IPS-15b (cell line): ENCODE measurements around the gene CKAP2L.

Experiments used
- H3K27me3 ChIP-seq: one replicate; pipeline ENCODE4 v1.6.1; 2013; ENCODE audit warnings: low read length; ENCODE audit not compliant: control insufficient read depth, insufficient read depth
- H3K36me3 ChIP-seq: one replicate; pipeline ENCODE4 v1.6.1; 2013; ENCODE audit warnings: low read length; ENCODE audit not compliant: control insufficient read depth, insufficient read depth
- H3K4me1 ChIP-seq: one replicate; pipeline ENCODE4 v1.6.1; 2013; ENCODE audit warnings: mild to moderate bottlenecking, low read length; ENCODE audit not compliant: control insufficient read depth, insufficient read depth
- H3K4me3 ChIP-seq: one replicate; pipeline ENCODE4 v1.5.1; 2013; ENCODE audit warnings: low read depth, low read length
- H3K9ac ChIP-seq: one replicate; pipeline ENCODE4 v1.6.1; 2013; ENCODE audit warnings: low read depth, mild to moderate bottlenecking, low read length
- H3K9me3 ChIP-seq: one replicate; pipeline ENCODE4 v1.6.1; 2013; ENCODE audit warnings: mild to moderate bottlenecking, low read length; ENCODE audit not compliant: control insufficient read depth, insufficient read depth

CKAP2L gene

GRCh38 chr2:112788653-112789052, 24.2 kb upstream of the CKAP2L start:
- Histone ChIP-seq H3K9me3 (no peaks in the 10 kb centered on the region), H3K27me3 (no peaks in the 10 kb centered on the region), H3K4me3 (no peak overlapping the region), H3K4me1 (peaks cover 9% of the 10 kb centered on the region), H3K36me3 (no peaks in the 10 kb centered on the region), H3K9ac (no peak overlapping the region)

GRCh38 chr2:112787729-112788393, 23.5 kb upstream of the CKAP2L start:
- no peaks in the 10 kb centered on the region for H3K9me3 ChIP-seq
- peaks cover 9% of the 10 kb centered on the region for H3K4me1 ChIP-seq
- H3K9ac ChIP-seq: no peak overlapping the region
- H3K36me3 ChIP-seq: no peaks in the 10 kb centered on the region
- H3K4me3 ChIP-seq: no peak overlapping the region
- H3K27me3 ChIP-seq: no peaks in the 10 kb centered on the region

- no peak overlapping the region for H3K4me3 ChIP-seq
- no peaks in the 10 kb centered on the region for H3K36me3 ChIP-seq
- no peaks in the 10 kb centered on the region for H3K27me3 ChIP-seq
- H3K9me3 ChIP-seq: no peaks in the 10 kb centered on the region
- H3K4me1 ChIP-seq: peaks cover 9% of the 10 kb centered on the region
- no peak overlapping the region for H3K9ac ChIP-seq
These were observed 22.9 kb upstream of the CKAP2L start for GRCh38 chr2:112787294-112787693.

- Histone ChIP-seq H3K4me3 (peak within 1 kb of the TSS; percentile 40), H3K9ac (no peak within 1 kb of the TSS), H3K27me3 (no peaks in the 10 kb centered on the region), H3K4me1 (peaks cover 7% of the 10 kb centered on the region), H3K36me3 (no peaks in the 10 kb centered on the region), H3K9me3 (no peaks in the 10 kb centered on the region)
These were observed 20.1 kb upstream of the CKAP2L start, which contains the start of gene IL1A for GRCh38 chr2:112784199-112785189. Gene IL1A (minus strand): TSS chr2:112784493. CDS start chr2:112783770, 723 bp downstream.

GRCh38 chr2:112783187-112783714, 18.8 kb upstream of the CKAP2L start:
- Histone ChIP-seq H3K9me3 (no peaks in the 10 kb centered on the region), H3K27me3 (no peaks in the 10 kb centered on the region), H3K4me1 (peaks cover 7% of the 10 kb centered on the region), H3K9ac (no peak overlapping the region), H3K4me3 (no peak overlapping the region), H3K36me3 (no peaks in the 10 kb centered on the region)

- Histone ChIP-seq H3K36me3 (no peaks in the 10 kb centered on the region), H3K4me3 (no peak overlapping the region), H3K27me3 (no peaks in the 10 kb centered on the region), H3K9me3 (no peaks in the 10 kb centered on the region), H3K4me1 (peaks cover 7% of the 10 kb centered on the region), H3K9ac (no peak overlapping the region)
These were observed 17.9 kb upstream of the CKAP2L start for GRCh38 chr2:112782234-112782799.

GRCh38 chr2:112779598-112779997, 15.2 kb upstream of the CKAP2L start:
- no peaks in the 10 kb centered on the region for H3K36me3 ChIP-seq
- H3K4me3 ChIP-seq: no peak overlapping the region
- no peaks in the 10 kb centered on the region for H3K27me3 ChIP-seq
- H3K9me3 ChIP-seq: no peaks in the 10 kb centered on the region
- H3K4me1 ChIP-seq: peaks cover 3% of the 10 kb centered on the region
- H3K9ac ChIP-seq: no peak overlapping the region

- H3K4me1 ChIP-seq: no peaks in the 10 kb centered on the region
These were observed 12.6 kb upstream of the CKAP2L start for GRCh38 chr2:112777036-112777435.

GRCh38 chr2:112776113-112776512, 11.7 kb upstream of the CKAP2L start:
- H3K9me3 ChIP-seq: no peaks in the 10 kb centered on the region
- no peaks in the 10 kb centered on the region for H3K36me3 ChIP-seq
- H3K9ac ChIP-seq: no peak overlapping the region
- no peaks in the 10 kb centered on the region for H3K27me3 ChIP-seq
- H3K4me3 ChIP-seq: no peak overlapping the region
- H3K4me1 ChIP-seq: no peaks in the 10 kb centered on the region

More at GRCh38 chr2:112777036-112777435, 12.6 kb upstream of the CKAP2L start:
- no peak overlapping the region for H3K4me3 ChIP-seq
- no peaks in the 10 kb centered on the region for H3K9me3 ChIP-seq
- no peaks in the 10 kb centered on the region for H3K27me3 ChIP-seq
- no peaks in the 10 kb centered on the region for H3K36me3 ChIP-seq
- H3K9ac ChIP-seq: no peak overlapping the region

GRCh38 chr2:112774536-112775285, 10.3 kb upstream of the CKAP2L start:
- no peak overlapping the region for H3K4me3 ChIP-seq
- H3K9me3 ChIP-seq: no peaks in the 10 kb centered on the region
- H3K27me3 ChIP-seq: no peaks in the 10 kb centered on the region
- H3K36me3 ChIP-seq: no peaks in the 10 kb centered on the region
- H3K9ac ChIP-seq: no peak overlapping the region
- no peaks in the 10 kb centered on the region for H3K4me1 ChIP-seq

GRCh38 chr2:112773556-112773955, 9.1 kb upstream of the CKAP2L start:
- no peaks in the 10 kb centered on the region for H3K36me3 ChIP-seq
- H3K9me3 ChIP-seq: no peaks in the 10 kb centered on the region
- H3K4me1 ChIP-seq: no peaks in the 10 kb centered on the region

More at GRCh38 chr2:112773556-112773955, 9.1 kb upstream of the CKAP2L start:
- Histone ChIP-seq H3K9ac (no peak overlapping the region), H3K27me3 (no peaks in the 10 kb centered on the region), H3K4me3 (no peak overlapping the region)
